ENCODE measurements around the gene HRH4. TPM values are rescaled to one million over a fixed set of nuclear protein-coding genes. Genes with fewer than 3 reads are reported as not detected.

HRH4 gene
- total RNA-seq, 1 donor, result under 0.01 TPM

GRCh38 chr18:24497031-24497754 is 36.8 kb downstream of the HRH4 start:
- TF ChIP-seq CTCF (IDR thresholded peaks at IDR 0.05; ENCODE audit: extremely low read depth, low read depth, low read length), result no peak

GRCh38 chr18:24499814-24500213 is 39.4 kb downstream of the HRH4 start:
- TF ChIP-seq CTCF (IDR thresholded peaks at IDR 0.05; ENCODE audit: extremely low read depth, low read depth, low read length), result no peak
- H3K9me3 ChIP-seq (ENCODE audit: low read depth, low read length), result no peaks in the 10 kb centered on the region
- no peak overlapping the region for H3K4me3 ChIP-seq (ENCODE audit: insufficient read depth, low read length)
- H3K36me3 ChIP-seq (ENCODE audit: insufficient read depth, low read length), result no peaks in the 10 kb centered on the region
- H3K79me2 ChIP-seq (ENCODE audit: insufficient read depth, low read length), result no peaks in the 10 kb centered on the region
- no peak overlapping the region for H3K27ac ChIP-seq (ENCODE audit: low read depth, low read length)
- no peak overlapping the region for H3K4me2 ChIP-seq (ENCODE audit: insufficient read depth, low read length)
- peak; percentile 36 for DNase-seq (ENCODE audit: insufficient read length, low spot score, missing footprints)
- H3K4me1 ChIP-seq (ENCODE audit: insufficient read depth, low read length), result peaks cover 11% of the 10 kb centered on the region
- H4K20me1 ChIP-seq (ENCODE audit: insufficient read depth, low read length), result no peaks in the 10 kb centered on the region
- no peak overlapping the region for H2AFZ ChIP-seq (ENCODE audit: low read length)
- no peaks in the 10 kb centered on the region for H3K27me3 ChIP-seq (ENCODE audit: insufficient read depth, low read length)

More at GRCh38 chr18:24497031-24497754, 36.8 kb downstream of the HRH4 start:
- Histone ChIP-seq H3K4me2 (ENCODE audit: insufficient read depth, low read length) (no peak overlapping the region), H3K27ac (ENCODE audit: low read depth, low read length) (no peak overlapping the region), H3K4me3 (ENCODE audit: insufficient read depth, low read length) (no peak overlapping the region), H3K27me3 (ENCODE audit: insufficient read depth, low read length) (peaks cover 3% of the 10 kb centered on the region), H4K20me1 (ENCODE audit: insufficient read depth, low read length) (no peaks in the 10 kb centered on the region), H3K9me3 (ENCODE audit: low read depth, low read length) (no peaks in the 10 kb centered on the region), H2AFZ (ENCODE audit: low read length) (no peak overlapping the region), H3K36me3 (ENCODE audit: insufficient read depth, low read length) (no peaks in the 10 kb centered on the region), H3K79me2 (ENCODE audit: insufficient read depth, low read length) (no peaks in the 10 kb centered on the region), H3K4me1 (ENCODE audit: insufficient read depth, low read length) (peaks cover 11% of the 10 kb centered on the region)
- peak; percentile 65 for DNase-seq (ENCODE audit: insufficient read length, low spot score, missing footprints)

GRCh38 chr18:24500217-24500616 is 39.8 kb downstream of the HRH4 start:
- Histone ChIP-seq H3K36me3 (ENCODE audit: insufficient read depth, low read length) (no peaks in the 10 kb centered on the region), H3K27me3 (ENCODE audit: insufficient read depth, low read length) (no peaks in the 10 kb centered on the region), H3K79me2 (ENCODE audit: insufficient read depth, low read length) (no peaks in the 10 kb centered on the region), H4K20me1 (ENCODE audit: insufficient read depth, low read length) (no peaks in the 10 kb centered on the region), H3K27ac (ENCODE audit: low read depth, low read length) (no peak overlapping the region), H3K4me1 (ENCODE audit: insufficient read depth, low read length) (peaks cover 11% of the 10 kb centered on the region), H3K9me3 (ENCODE audit: low read depth, low read length) (no peaks in the 10 kb centered on the region), H2AFZ (ENCODE audit: low read length) (no peak overlapping the region), H3K4me2 (ENCODE audit: insufficient read depth, low read length) (no peak overlapping the region), H3K4me3 (ENCODE audit: insufficient read depth, low read length) (no peak overlapping the region)
- TF ChIP-seq CTCF (IDR thresholded peaks at IDR 0.05; ENCODE audit: extremely low read depth, low read depth, low read length), result no peak
- no peak for DNase-seq (ENCODE audit: insufficient read length, low spot score, missing footprints)

- Histone ChIP-seq H3K4me1 (ENCODE audit: insufficient read depth, low read length) (peaks cover 11% of the 10 kb centered on the region), H4K20me1 (ENCODE audit: insufficient read depth, low read length) (no peaks in the 10 kb centered on the region)
- DNase-seq (ENCODE audit: insufficient read length, low spot score, missing footprints), result peak; percentile 80
Measured at GRCh38 chr18:24500766-24501165, 40.3 kb downstream of the HRH4 start.

More at GRCh38 chr18:24500766-24501165, 40.3 kb downstream of the HRH4 start:
- Histone ChIP-seq H2AFZ (ENCODE audit: low read length) (no peak overlapping the region), H3K4me2 (ENCODE audit: insufficient read depth, low read length) (no peak overlapping the region), H3K27ac (ENCODE audit: low read depth, low read length) (no peak overlapping the region), H3K4me3 (ENCODE audit: insufficient read depth, low read length) (no peak overlapping the region), H3K27me3 (ENCODE audit: insufficient read depth, low read length) (no peaks in the 10 kb centered on the region), H3K36me3 (ENCODE audit: insufficient read depth, low read length) (no peaks in the 10 kb centered on the region), H3K79me2 (ENCODE audit: insufficient read depth, low read length) (no peaks in the 10 kb centered on the region), H3K9me3 (ENCODE audit: low read depth, low read length) (no peaks in the 10 kb centered on the region)
- no peak for TF ChIP-seq CTCF (IDR thresholded peaks at IDR 0.05; ENCODE audit: extremely low read depth, low read depth, low read length)

Data from osteoblast (primary cell).